HG03039 (cell line): ENCODE data around the gene DHDDS.

Experiments
- ATAC-seq: cut with Tn5 transposase; IDR thresholded peaks from one replicate; pipeline ENCODE4 v1.9.1; 2021; ENCODE audit warnings: mild to moderate bottlenecking, moderate library complexity; ENCODE audit not compliant: unreplicated experiment

The DHDDS gene

DNA sequence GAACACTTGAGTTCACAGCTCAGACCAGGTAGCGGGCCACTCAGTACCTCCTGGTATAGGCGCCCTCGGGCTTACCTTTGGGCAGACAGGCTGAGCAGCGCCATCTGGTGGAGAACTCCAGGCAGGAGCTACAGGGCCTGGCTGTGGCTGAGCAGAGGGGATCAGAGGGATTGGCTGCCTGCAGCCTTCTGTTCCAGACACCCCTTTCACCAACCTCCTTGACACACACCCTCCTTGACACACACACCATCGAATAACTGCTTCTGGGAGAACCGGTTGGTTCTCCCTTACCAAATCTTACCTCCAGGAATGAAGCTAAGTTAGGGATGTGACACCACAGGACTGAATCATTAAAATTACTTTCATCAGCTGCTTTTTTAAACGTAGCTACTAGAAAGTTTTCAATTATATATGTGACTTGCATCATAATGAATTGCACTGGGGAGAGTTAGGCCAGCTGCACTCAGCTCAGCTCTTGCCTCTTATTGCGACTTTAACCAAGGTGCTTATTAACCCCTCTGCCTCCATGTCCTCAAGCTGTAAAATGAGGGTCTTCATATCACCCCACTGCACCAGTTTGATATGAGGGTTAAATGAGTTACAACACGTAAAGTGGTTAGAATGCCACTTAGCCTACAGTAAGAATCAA, 14.9 kb upstream of the DHDDS start:
- no peak for ATAC-seq

DNA sequence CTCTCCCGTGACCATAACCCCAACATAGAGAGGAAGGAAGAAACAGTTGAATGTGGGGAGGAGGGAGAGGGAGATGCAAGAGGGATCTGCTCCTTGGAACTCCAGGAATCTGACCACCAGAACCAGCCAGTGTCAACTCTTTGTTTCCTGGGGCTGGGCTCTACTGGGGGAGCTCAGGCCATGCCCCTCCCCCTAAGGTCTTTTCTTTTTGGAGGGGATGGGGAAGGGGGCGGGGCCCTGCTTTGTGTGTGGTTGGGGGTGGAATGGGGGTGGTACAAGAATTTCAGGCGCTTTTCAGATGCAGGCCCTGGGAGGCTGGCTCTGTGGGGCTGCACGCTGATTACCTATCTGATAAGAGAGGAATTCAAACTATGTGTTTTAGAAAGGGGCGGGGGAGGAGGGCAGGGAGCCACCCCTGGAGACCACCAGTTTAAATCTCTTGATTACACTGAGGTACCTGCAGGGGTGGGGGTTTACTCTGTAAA, 13.2 kb upstream of the DHDDS start:
- no peak for ATAC-seq

DNA sequence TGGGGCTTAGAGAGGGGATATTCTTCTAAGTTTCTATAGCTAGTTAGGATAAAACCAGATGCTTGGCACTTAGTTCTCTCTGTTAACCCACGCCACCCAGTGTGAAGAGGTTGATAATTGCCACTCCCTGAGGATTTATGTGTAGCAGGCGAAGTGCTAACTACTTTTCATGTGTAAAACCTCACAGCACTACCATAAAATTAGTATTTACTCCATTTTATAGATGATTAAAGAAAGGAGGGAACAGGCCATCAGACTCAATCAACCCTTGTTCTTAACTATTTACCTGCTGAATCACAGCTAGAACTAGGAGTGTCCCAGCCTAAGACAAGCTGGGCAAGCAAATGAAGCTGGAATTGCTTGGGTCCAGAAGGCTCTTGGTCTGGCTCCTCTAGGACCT, 12.6 kb upstream of the DHDDS start:
- no peak for ATAC-seq

DNA sequence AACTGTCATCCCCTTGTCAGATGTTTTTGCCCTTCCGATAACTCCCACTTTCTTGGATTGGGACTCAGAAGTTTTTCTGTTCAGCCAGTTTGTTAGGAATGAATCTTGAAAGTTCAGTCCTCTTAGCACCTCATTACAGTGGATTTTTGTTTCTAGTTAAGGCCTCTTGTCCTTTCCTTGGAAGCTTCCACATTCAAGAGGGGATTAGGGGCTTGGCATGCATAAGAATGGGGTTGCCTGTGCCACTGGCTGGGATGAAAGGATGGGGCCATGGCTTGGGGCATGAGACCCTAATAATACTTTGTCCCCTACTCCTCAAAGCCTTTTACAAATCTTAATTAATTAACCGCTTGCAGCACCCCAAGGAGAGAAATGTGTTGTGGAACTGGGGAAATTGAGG, 2.4 kb upstream of the DHDDS start:
- ATAC-seq, result no peak

DNA sequence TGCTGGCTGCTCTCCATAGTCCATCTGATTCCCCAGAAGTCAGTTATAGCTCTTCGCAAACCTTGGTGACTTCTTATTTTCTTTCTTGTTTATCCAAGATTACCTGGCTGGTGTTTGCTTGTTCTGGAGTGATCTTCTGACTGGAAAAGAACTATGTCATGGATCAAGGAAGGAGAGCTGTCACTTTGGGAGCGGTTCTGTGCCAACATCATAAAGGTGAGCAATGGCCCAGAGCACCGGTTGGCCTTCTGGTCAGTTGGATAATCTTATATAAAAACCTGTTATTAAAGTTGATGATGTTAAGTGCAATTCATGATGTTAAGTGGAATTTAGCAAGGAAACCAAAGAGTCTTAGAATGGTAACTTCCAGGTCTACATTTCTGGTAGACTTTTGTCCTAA, 672 bp downstream of the DHDDS start:
- ATAC-seq, result no peak

DNA sequence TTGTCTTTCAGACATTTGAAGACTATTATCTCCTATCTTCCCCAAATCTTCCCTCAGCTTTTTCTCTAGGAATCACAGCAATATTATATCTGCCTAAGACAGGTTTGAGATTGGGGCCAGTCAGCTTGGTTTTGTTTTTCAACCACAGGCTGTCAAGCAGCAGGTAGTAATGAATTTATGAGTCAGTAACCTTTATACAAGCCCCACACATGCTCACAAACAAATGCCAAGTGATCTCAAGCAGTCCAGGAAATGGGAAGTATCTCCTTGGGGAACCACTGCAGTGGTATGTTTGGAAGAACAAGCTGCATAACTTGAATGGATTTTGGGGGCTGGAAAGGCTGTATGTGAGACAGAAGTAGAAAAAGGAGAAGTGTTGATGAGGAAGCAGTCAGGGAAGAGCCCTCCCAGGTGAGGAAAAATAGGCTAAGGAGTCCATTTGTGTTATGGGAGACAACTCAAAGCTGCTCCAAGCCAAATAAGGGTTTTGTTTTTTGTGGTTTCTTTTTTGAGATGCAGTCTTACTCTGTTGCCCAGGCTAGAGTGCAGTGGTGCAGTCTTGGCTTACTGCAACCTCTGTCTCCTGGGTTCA, 2.1 kb downstream of the DHDDS start:
- no peak for ATAC-seq

DNA sequence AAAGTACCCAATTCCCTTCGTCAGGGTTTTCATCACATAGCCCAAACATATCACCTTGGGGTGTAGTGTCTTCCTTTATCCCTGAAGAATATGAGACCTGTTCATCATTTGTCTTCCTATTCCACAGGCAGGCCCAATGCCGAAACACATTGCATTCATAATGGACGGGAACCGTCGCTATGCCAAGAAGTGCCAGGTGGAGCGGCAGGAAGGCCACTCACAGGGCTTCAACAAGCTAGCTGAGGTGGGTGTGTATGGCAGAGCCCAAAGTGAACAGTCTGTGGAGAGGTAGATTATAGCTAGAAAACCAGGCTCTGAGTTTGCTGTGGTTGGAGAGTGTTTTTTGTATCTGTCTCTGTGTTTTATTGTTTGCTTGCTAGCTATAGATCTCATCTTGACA, 5.9 kb downstream of the DHDDS start:
- ATAC-seq, result no peak

DNA sequence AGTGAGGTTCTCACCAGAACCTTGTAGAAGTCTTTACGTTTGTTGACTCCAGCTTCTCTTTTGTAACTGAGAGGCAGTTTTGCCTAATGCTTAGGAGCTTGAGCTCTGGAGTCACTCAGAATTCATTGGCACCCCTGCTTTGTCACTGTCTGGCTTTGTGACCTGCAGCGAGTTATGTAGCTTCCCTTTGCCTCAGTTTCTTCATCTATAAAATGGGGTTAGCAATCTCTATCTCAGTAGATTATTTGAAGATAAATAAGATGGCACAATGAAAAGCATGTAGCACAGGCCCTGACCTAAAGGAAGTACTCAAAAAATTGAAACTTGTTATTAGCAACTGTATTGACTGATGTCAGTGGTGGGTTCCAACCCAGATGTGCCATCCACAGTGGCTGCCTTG, 8.1 kb downstream of the DHDDS start:
- no peak for ATAC-seq

DNA sequence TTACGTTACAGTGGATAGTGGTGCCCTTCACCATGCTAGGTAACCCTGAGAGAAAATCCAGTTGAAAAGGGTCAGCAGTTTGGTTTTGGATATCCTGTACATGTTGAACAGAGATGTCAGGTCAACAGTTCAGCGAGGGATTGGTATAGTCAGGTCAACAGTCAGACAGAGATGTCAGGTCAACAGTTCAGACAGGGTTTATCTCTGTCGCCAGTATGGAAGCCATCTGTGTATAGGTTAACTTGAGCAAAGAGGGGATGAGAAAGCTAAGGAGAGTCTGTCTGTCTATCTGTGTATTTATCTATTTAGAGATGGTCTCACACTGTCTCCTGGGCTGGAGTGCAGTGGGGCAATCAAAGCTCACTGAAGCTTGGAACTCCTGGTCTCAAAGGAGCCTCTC, 17.7 kb downstream of the DHDDS start:
- ATAC-seq, result no peak

DNA sequence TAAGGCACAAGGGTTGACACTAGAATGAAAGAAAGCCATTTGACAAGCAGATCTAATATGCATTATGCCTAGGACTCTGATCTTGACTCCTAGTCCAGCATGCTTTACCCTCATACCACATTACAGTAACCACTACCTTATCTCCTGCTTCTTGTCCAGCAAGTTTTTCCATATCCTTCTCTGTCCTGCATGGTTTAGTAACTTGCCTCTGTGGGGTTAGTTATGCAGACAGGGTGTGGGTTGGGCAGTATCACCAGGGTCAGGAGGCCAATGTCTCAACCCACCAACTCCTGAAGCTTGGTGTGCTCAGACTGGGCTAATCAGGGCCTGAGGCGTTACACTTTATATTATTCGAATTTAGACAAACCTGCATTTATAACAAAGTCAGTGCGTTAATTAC, 18.8 kb downstream of the DHDDS start:
- ATAC-seq, result no peak

DNA sequence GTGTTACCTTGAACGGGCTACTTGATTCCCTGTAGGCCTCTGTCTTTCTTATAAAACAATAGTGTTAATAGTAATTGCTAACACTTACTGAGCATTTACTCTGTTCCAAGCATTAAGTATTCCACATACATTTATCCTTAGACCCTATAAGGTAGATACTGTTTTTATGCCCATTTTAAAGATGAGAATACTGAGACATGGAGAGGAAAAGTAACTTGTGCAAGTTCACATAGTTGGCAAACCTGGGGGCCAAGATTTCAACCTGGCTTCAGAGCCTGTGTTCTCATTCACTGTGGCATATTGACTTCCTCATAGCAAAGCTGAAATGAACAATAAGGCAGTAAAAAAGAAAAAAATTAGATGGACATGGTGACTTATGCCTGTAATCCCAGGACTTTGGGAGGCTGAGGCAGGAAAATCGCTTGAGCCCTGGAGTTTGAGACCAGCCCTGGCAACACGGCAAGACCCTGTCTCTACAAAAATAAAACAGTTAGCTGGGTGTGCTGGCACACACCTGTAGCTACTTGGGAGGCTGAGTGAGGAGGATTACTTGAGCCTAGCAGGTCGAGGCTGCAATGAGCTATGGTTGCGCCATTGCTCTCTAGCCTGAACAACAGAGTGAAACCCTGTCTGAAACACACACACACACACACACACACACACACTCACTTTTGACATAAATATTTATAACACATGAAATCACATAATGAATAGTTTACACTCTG, 20.5 kb downstream of the DHDDS start:
- no peak for ATAC-seq

DNA sequence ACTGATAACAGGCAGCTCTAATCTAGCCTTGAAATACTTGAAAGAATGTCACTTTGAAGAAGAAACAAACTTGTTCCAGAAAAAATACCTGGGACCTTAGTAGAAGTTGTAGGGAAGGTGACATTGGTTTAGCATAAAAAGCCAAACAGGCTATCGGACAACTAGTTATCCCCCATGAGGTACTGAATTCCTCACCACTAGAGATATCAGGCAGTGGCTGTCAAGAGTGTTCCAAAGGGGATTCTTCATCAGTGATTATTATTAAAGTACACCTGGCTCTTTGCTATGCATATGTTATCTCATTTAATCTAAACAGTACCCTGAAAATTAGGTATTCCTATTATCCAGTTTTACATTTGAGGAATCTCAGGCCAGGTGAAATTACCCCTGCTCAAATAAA, 27.0 kb downstream of the DHDDS start:
- no peak for ATAC-seq

DNA sequence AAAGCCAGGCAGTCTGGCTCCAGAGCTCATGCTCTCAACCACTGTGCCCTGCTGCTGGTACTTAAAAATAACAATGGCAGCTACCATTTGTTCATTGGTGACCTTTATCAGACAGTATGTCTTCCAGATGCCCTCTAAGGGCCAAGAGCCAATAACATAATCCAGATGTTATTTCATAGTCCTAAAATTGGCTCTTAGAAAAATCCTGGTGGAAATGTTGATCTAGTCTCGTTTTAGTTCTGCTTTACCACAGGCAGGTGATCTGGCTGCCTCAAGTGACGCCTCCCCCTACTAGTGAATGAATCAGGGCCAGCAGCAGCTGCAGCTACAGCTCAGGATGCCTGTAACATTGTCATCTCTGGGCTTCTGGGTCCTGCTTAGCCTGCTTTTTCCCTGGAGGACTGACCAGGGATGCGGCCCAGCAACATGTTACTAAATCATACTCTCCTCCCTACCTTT, 27.5 kb downstream of the DHDDS start:
- no peak for ATAC-seq

DNA sequence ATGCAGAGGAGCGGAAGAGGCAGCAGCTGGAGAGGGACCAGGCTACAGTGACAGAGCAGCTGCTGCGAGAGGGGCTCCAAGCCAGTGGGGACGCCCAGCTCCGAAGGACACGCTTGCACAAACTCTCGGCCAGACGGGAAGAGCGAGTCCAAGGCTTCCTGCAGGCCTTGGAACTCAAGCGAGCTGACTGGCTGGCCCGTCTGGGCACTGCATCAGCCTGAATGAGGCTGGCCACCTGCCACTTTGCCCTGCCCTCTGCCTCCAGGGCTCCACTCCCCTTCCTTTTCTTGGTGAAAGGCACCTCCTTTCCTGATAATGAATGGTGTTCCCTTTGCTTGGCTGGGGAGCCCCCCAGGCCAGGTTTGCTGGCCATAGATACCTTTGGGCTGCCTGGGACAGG, 36.8 kb downstream of the DHDDS start:
- ATAC-seq, result no peak

DNA sequence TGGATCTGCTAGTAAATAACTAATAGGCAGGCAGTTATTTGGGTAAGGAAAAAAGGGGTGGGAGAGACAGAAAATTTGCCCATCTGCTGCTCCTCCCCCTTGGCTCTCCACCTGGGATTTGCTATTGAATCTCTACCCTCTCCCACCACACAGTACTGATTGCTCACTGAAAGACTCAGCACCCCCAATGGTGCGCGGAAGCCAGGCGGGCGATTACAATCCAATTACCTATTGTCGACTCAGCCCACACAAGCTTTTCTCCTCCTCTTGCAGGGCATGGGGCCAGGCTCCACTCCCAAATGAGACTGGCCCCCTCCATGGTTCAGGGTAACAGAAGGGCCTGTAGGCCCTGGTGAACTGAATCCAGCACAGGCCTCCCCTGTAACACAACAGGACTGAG, 37.4 kb downstream of the DHDDS start:
- ATAC-seq, result no peak

DNA sequence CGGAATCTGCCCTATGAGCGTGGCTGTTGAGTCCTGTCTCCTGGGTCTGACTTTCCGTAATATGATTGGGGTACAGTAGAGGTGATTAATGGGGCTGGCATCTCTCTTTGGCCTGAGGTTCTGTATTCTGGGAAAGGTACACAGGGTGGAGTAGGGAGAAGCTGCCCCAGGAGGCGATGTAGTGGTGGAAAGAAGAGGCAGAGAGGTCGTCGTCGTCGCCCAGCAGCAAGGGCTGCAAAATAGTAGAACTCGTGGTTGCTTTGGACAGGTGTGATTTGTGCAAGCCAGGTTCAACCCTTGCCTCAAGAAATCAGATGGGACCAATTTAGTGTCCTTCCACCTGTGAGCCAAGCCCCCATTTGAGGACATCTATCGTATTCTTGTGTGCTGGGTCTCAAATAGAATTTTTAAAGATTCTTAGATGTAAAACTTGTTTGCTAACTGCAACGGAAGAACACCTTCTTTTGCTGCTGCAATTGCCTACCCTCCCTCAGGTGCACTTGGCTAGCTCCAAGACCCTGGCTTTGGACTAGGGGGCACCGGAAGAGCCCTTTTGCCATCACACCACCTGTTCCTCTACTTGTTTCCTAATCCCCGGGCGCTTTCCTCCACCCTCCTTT, 38.9 kb downstream of the DHDDS start:
- ATAC-seq, result no peak

DNA sequence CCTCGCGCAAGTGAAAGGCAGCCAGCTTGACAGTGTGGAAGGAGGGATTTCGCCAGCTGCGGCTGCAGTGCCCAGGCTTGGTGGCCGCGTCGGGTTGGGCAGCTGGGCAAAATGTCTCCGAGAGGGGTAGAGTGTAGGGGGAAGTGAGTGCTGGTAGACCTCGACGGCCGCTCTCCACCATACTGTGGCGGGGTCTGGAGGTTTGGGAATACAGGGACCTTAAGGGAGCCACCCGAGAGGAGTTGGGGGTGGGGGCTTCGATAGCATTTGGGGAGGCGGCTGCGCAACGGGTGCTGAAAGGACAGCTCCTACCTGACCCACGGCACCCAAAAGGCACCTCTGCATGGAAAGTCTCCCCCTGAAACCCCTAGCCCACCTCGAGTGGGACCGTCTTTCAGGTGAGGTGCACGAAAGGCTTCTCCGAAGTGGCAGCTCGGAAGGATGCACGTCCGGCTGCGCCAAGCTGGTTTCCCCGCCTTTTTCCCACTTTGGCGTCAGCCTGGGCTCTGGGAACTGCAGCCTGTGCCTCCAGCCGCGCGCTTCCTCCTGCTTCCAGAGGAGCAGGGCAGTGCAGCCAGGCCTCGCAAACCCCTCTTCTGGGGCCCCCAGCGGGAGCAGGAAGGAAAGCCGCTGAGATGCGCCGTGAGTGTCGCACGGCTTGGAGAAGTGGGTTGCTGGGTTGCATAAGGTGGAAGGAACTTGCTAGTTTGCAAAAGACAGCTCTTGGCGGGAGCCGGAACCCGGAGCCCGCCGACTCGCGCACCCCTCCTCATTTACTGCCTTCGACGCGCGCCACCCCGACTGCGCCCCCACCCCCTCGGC, 39.6 kb downstream of the DHDDS start:
- ATAC-seq, result peak; percentile 2

DNA sequence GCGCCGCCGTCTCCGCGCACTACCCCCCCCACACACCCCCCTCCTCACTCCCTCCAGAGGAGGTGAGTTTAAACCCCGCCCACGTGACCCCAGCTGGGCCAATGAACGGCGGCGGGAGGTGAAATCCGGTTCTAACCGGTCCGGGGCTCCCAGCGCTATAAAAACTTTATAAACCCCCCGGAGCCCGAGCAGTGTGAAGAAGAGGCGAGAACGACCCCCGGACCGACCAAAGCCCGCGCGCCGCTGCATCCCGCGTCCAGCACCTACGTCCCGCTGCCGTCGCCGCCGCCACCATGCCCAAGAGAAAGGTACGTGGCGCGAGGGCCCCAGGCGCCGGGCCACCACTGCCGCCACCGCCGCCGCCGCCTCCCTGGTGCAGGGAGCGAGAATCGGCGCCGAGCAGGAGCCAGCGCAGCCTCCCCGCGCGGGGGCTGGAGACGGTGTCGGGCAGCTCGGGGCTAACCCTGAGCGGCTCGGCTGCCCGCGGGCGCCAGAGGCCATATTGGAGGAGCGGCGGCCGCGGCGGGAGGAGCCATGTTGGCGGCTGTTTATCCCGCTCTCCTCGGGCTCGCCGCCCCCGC, 40.3 kb downstream of the DHDDS start, which contains the start of gene HMGN2:
TSS of gene HMGN2 (plus strand) at position 121 of the 581 bp plus-strand sequence. CDS start at position 294, 173 bp downstream.
- ATAC-seq, result peak; percentile 34

DNA sequence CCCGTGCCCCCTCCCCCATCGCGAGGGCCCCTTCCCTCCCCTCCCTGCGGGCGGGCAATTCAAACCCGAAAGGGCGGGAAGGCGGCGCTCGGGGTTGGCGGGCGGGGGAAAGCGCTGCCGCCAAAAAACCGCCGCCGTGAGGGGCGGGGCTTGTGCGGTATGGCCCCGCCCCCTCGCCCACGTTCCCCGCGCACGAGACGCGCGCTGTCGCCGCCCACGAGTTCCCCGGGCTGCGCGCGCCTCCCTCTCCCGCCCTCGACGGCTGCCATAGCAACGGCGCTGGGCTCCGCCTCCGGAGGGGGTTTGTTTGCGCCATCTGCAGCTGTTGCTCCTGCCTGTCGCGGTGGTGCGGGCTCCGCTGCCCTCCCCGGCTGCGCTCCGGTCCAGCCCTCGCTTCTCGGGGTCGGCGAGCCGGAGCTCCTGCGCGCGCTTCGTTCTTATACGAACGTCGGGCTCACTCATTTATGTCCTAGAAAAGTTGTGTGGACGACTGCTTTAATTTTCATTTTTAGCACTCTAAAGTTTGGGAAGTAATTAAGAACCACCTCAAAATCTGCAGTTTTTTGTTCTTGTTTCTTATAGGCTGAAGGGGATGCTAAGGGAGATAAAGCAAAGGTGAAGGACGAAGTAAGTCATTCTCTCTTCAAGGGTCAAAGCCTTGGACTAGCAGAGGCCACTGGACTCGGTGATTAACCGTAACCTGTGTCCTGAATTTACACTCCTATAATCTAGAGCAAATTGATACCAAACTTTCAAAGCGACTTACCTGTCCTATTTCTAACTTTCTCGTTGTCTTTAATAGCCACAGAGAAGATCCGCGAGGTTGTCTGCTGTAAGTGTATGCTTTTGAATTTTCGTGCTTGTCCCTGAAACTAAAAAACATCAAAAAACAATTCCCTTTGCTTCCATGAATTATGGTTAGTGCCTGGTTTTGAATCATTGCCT, 41.1 kb downstream of the DHDDS start:
- ATAC-seq, result peak; percentile 76
